Measurements from ENCODE around the gene PSD2.

DNA sequence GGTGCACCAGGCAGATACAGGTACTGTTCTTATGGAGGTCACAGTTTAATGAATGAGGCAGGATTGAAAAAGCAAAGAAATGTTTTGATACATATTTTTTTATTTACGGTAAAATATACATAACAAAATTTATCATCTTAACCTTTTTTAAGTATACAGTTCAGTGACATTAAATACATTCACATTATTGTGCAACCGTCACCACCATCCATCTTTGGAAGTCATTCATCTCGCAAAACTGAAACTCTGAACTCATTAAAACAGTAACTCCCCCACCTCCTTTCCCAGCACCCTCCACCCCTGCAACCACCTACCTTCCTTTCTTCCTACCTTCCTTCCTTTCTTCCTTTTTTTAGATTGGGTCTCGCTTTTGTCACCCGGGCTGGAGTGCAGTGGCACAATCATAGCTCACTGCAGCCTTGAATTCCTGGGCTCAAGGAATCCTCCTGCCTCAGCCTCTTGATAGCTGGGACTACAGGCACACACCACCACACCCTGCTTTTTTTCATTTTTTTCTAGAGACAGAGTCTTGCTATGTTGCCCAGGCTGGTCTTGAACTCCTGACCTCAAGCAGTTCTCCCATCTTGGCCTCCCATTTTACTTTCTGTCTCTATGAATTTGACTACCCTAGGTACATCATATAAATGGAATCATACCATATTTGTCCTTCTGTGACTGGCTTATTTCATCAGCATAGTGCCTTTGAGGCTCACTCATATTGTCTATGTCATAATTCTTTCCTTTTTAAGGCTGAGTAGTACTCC is 22.5 kb upstream of the PSD2 start:
- TF ChIP-seq POLR2AphosphoS5 (IDR thresholded peaks at IDR 0.05) (no peak), POLR2A (IDR thresholded peaks at IDR 0.05; ENCODE audit: low read depth) (no peak), CTCF (IDR thresholded peaks at IDR 0.05) (no peak), EP300 (IDR thresholded peaks at IDR 0.05) (no peak)

Measured in esophagus muscularis mucosa (tissue), 4 donors.